K562 (cell line): ENCODE results near the gene THAP11. TPM values are rescaled to one million over a fixed set of nuclear protein-coding genes. Genes with fewer than 3 reads are reported as not detected.
A peak's percentile ranks its signal among the peaks of the same experiment; 100 is the strongest.

ENCODE experiments used
- BRD4 ChIP-seq: fragments of 200-600 bp; sonication (generic); IDR thresholded peaks from 2 replicates; pipeline ENCODE4 v1.6.1; 2017; ENCODE audit warnings: inconsistent platforms
- BRF1 ChIP-seq: IDR thresholded peaks from 3 replicates; pipeline ENCODE4 v1.6.1; 2011; ENCODE audit warnings: borderline replicate concordance, mild to moderate bottlenecking; ENCODE audit not compliant: insufficient read length; ENCODE audit errors: extremely low read depth
- CTCFL ChIP-seq: IDR thresholded peaks from 2 replicates; pipeline ENCODE4 v1.6.1; 2011; ENCODE audit warnings: borderline replicate concordance, low read depth, mild to moderate bottlenecking, moderate library complexity, low read length; ENCODE audit not compliant: insufficient read depth, poor library complexity, severe bottlenecking
- CXXC5 ChIP-seq: fragments of 250-450 bp; sonication (Bioruptor Pico); IDR thresholded peaks from 2 replicates; pipeline ENCODE4 v1.8.0; 2022; ENCODE audit warnings: inconsistent platforms, mild to moderate bottlenecking, moderate library complexity
- E2F3 ChIP-seq: fragments of 250-450 bp; sonication (Bioruptor Pico); IDR thresholded peaks from 2 replicates; pipeline ENCODE4 v1.4.0; 2020; ENCODE audit warnings: mild to moderate bottlenecking
- ETV1 ChIP-seq: fragments of 450-650 bp; conservative IDR thresholded peaks from 2 replicates; pipeline ENCODE4 v1.6.1; 2016; ENCODE audit warnings: missing genetic modification characterization, control low read depth, low read depth, missing compliant biosample characterization
- FOXK2 ChIP-seq, 2 experiments: fragments of 450-650 bp; IDR thresholded peaks in 1 of 2; conservative IDR thresholded peaks in 1 of 2; 2 replicates each; pipeline ENCODE4 v1.6.1; 2016; ENCODE audit warnings: low read depth in 2 of 2, mild to moderate bottlenecking in 1 of 2
- FOXP1 ChIP-seq: sonication (generic); formaldehyde crosslinking; IDR thresholded peaks from 2 replicates; pipeline ENCODE4 v1.8.0; 2022; ENCODE audit warnings: mild to moderate bottlenecking, missing genetic modification reagents
- MEF2A ChIP-seq: IDR thresholded peaks from 2 replicates; pipeline ENCODE4 v1.6.1; 2011; ENCODE audit warnings: low read depth, mild to moderate bottlenecking, low read length, moderate library complexity; ENCODE audit not compliant: control insufficient read depth
- NFE2 ChIP-seq: IDR thresholded peaks from 2 replicates; pipeline ENCODE4 v1.6.1; 2014; ENCODE audit warnings: antibody characterized with exemption, low read depth
- NR1H2 ChIP-seq: sonication (generic); formaldehyde crosslinking; IDR thresholded peaks from 2 replicates; pipeline ENCODE4 v1.4.0; 2020; ENCODE audit warnings: mild to moderate bottlenecking, missing genetic modification reagents
- PYGO2 ChIP-seq: fragments of 450-650 bp; IDR thresholded peaks from 2 replicates; pipeline ENCODE4 v1.6.1; 2016; ENCODE audit warnings: mild to moderate bottlenecking, missing genetic modification characterization, moderate library complexity, missing compliant biosample characterization
- SMAD4 ChIP-seq: fragments of 250-450 bp; sonication (Bioruptor Pico); conservative IDR thresholded peaks from 2 replicates; pipeline ENCODE4 v1.8.0; 2021; ENCODE audit warnings: inconsistent platforms, mild to moderate bottlenecking, moderate library complexity
- SMARCE1 ChIP-seq: fragments of 450-650 bp; IDR thresholded peaks from 2 replicates; pipeline ENCODE4 v1.7.1; 2016; ENCODE audit warnings: mild to moderate bottlenecking
- SNRNP70 ChIP-seq: fragments of 200-400 bp; formaldehyde crosslinking; optimal IDR thresholded peaks from 2 replicates; pipeline ENCODE3; 2017; ENCODE audit warnings: low read depth, low read length
- SREBF2 ChIP-seq: sonication (generic); formaldehyde crosslinking; IDR thresholded peaks from 2 replicates; pipeline ENCODE4 v1.4.0; 2020; ENCODE audit warnings: mild to moderate bottlenecking, missing genetic modification reagents
- THRB ChIP-seq: fragments of 450-650 bp; formaldehyde crosslinking; conservative IDR thresholded peaks from 2 replicates; pipeline ENCODE4 v1.4.0; 2022; ENCODE audit warnings: mild to moderate bottlenecking, missing genetic modification characterization
- TRIM24 ChIP-seq, 2 experiments: fragments of 450-650 bp; IDR thresholded peaks; 2 replicates each; pipeline ENCODE4 v1.6.1; 2016
- ZBTB43 ChIP-seq: sonication (generic); formaldehyde crosslinking; IDR thresholded peaks from 2 replicates; pipeline ENCODE4 v1.8.0; 2023; ENCODE audit warnings: mild to moderate bottlenecking, missing genetic modification reagents
- ZNF134 ChIP-seq: fragments of 250-450 bp; sonication (Bioruptor Pico); conservative IDR thresholded peaks from 2 replicates; pipeline ENCODE4 v1.4.0; 2020
- ZNF140 ChIP-seq: fragments of 250-450 bp; sonication (Bioruptor Pico); IDR thresholded peaks from 2 replicates; pipeline ENCODE4 v1.8.0; 2021; ENCODE audit warnings: moderate library complexity, mild to moderate bottlenecking, inconsistent platforms
- polyA plus RNA-seq, 8 experiments: library from polyadenylated mRNA; depleted of rRNA in 4 of 8; stranded (reverse) in 5 of 8; unstranded in 3 of 8; fragments of >200 nt; fragmentation: Nextera tagmentation in 2 of 8; fragmentation: Illumina TruSeq in 1 of 8; extraction: Ambion mirVana in 2 of 8; extraction: Trizol in 1 of 8; gene quantifications; 2 replicates each; pipeline versions ENCODE4 v1.2.1 to v1.2.3, GENCODE V29; 2011 to 2014; ENCODE audit warnings: inconsistent platforms in 1 of 8, missing spikeins in 1 of 8
- total RNA-seq, 7 experiments: library from RNA; depleted of rRNA in 6 of 7; stranded (reverse); fragments of >200 nt in 6 of 7; fragmentation: Illumina TruSeq in 2 of 7; extraction: Trizol in 2 of 7; gene quantifications; 2 replicates each; pipeline versions ENCODE4 v1.2.1 to v1.2.3, GENCODE V29; 2011 to 2021; ENCODE audit warnings: low replicate concordance in 1 of 7
- TF ChIP-seq, protein P1 (sequence below): sonication (generic); formaldehyde crosslinking; IDR thresholded peaks from 2 replicates; pipeline ENCODE4 v1.9.0; 2022; ENCODE audit warnings: mild to moderate bottlenecking, missing genetic modification reagents
- TF ChIP-seq, protein P2 (sequence below): IDR thresholded peaks from 2 replicates; pipeline ENCODE4 v1.6.1; 2016; ENCODE audit warnings: missing genetic modification characterization, missing compliant biosample characterization

The THAP11 gene
- total and polyA plus RNA-seq, 9 of the 15 experiments (the other 6 are each of a cell fraction or from before 2014, with no cell fraction given), result 2.4 to 31.6 (median 21.4) TPM

DNA sequence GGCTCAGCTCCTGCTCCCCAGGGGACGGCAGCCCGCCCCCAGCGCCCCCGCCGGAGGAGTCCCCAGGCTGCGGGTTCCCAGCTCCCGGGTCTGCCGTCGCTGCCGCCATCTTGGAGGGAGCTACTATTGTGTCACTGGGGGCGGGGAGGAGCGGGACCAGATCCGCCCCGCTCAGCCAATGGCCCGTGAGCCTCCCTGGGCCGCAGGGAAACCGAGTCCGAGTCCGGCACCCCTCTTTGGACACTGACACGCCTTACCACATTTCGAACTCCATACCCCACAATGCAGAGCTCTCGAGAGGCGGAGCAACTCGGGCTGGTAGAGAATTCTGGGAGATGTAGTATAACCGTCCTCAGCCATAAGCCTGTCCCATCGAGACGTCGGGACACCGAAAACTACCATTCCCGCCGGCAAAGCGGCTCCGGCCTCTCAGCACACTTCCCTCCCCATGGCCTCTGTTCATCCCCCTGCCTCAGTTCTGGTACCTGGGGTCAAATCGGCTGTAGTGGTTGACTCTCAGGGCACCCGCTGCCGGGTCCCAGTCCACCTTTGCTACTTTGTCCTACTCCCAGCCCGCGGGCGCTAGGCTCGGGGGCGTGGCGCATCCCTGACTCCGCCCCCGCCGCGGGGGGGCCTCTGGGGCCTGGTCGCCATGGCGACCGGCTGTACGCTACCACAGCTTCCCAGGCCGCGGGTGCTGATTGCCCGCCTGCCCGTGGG lies 35.5 kb upstream of the THAP11 start, which contains the start of the genes RANBP10 and TSNAXIP1 (continued):
- no peak for TF ChIP-seq THRB
- no peak for TF ChIP-seq PYGO2 (tag)
- TF ChIP-seq SMAD4 (CRISPR knock-in tag), result peak; percentile 66
- no peak for TF ChIP-seq SMARCE1
- TF ChIP-seq CXXC5 (CRISPR knock-in tag), result peak; percentile 86
- TF ChIP-seq FOXK2 (conservative IDR thresholded peaks at IDR 0.05 in 1 of 2, IDR thresholded peaks at IDR 0.05 in 1 of 2; ENCODE audit: low read depth in 2 of 2), result 0 out of 4 replicates have a peak, but pooled peaks of 1 of the 2 experiments have one; percentile 40
- no peak for TF ChIP-seq MEF2A
- no peak for TF ChIP-seq CTCFL
- TF ChIP-seq, protein P1, sequence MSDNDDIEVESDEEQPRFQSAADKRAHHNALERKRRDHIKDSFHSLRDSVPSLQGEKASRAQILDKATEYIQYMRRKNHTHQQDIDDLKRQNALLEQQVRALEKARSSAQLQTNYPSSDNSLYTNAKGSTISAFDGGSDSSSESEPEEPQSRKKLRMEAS (CRISPR knock-in tag), result 0 out of 2 replicates have a peak, but pooled peaks have one; percentile 10
- TF ChIP-seq, protein P2, sequence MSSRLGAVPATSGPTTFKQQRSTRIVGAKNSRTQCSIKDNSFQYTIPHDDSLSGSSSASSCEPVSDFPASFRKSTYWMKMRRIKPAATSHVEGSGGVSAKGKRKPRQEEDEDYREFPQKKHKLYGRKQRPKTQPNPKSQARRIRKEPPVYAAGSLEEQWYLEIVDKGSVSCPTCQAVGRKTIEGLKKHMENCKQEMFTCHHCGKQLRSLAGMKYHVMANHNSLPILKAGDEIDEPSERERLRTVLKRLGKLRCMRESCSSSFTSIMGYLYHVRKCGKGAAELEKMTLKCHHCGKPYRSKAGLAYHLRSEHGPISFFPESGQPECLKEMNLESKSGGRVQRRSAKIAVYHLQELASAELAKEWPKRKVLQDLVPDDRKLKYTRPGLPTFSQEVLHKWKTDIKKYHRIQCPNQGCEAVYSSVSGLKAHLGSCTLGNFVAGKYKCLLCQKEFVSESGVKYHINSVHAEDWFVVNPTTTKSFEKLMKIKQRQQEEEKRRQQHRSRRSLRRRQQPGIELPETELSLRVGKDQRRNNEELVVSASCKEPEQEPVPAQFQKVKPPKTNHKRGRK (tag), result no peak
- no peak for TF ChIP-seq NFE2
- TF ChIP-seq BRD4, result no peak
- no peak for TF ChIP-seq TRIM24 (IDR thresholded peaks at IDR 0.05)
- no peak for TF ChIP-seq ZNF140 (CRISPR knock-in tag)
- TF ChIP-seq E2F3, result no peak
- TF ChIP-seq ZBTB43, result no peak
- no peak; the same call in 1 of the 2 replicates for TF ChIP-seq NR1H2 (CRISPR knock-in tag)
- peak; percentile 48 for TF ChIP-seq ZNF134 (CRISPR knock-in tag)
- TF ChIP-seq BRF1, result no peak
- no peak for TF ChIP-seq ETV1
- 0 out of 2 replicates have a peak, but pooled peaks have one; percentile 15 for TF ChIP-seq FOXP1
- no peak for TF ChIP-seq SREBF2
- no peak for TF ChIP-seq SNRNP70
